T-helper 1 cell (primary cell): ENCODE measurements around the gene ENPP4.
A peak's percentile ranks its signal among the peaks of the same experiment; 100 is the strongest.
"Not testable (repeated sequence)": the region's sequence is repeated elsewhere in the genome, so short reads cannot be mapped to it uniquely, and the experiment has no call there.

Source experiments
- DNase-seq, 5 donors: peaks; one replicate each; pipeline ENCODE4 v3.0.0-alpha.2; 2012 to 2020
- total RNA-seq, 4 donors: gene quantifications; one replicate each; lab custom pipeline; 2026; lab: John Stamatoyannopoulos, UW

ENPP4 gene, protein sequence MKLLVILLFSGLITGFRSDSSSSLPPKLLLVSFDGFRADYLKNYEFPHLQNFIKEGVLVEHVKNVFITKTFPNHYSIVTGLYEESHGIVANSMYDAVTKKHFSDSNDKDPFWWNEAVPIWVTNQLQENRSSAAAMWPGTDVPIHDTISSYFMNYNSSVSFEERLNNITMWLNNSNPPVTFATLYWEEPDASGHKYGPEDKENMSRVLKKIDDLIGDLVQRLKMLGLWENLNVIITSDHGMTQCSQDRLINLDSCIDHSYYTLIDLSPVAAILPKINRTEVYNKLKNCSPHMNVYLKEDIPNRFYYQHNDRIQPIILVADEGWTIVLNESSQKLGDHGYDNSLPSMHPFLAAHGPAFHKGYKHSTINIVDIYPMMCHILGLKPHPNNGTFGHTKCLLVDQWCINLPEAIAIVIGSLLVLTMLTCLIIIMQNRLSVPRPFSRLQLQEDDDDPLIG
- total RNA-seq: 10.2 to 18.7 (median 13.8) reads per million in 4 donors

DNA sequence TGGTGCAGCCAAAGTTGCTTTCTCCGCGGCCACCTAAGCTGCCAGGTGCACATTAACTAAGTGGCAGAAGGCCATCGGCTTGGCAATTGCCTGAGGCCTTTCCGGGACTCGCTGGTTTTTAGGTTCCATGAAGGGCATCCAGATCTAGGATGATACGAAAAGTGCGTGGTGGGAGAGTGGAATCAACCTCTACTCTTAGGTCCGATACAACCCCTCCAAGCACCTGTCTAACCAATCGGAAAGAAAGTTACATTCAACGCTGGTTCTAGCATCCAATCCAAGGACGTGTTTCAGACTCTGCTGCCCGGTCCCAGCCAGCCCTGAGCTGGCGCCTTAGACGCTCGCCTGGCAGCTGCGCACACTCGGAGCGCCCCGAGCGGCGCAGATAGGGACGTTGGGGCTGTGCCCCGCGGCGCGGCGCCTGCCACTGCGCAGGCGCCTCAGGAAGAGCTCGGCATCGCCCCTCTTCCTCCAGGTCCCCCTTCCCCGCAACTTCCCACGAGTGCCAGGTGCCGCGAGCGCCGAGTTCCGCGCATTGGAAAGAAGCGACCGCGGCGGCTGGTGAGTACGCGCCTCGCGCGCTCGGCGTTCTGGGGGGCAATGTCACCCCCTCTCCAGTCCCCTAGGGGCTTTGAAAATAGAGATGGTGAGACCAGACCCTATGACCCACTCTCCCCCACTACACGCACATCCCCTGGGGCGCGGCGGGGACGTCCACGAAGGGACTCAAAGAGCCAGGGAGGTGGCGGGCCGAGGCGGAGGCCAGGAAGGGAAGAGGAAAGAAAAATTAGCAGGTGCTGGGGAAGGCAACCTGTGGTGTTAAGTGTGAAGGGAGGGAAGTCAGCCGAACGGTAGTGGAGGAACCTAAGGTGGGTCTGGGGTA lies at the start of gene ENPP4:
ENPP4 (plus strand) TSS at position 361 of the 883 bp plus-strand sequence. CDS start 9,595 bp downstream, outside the sequence.
- peak; percentile 82 to 96 (median 86) for DNase-seq

DNA sequence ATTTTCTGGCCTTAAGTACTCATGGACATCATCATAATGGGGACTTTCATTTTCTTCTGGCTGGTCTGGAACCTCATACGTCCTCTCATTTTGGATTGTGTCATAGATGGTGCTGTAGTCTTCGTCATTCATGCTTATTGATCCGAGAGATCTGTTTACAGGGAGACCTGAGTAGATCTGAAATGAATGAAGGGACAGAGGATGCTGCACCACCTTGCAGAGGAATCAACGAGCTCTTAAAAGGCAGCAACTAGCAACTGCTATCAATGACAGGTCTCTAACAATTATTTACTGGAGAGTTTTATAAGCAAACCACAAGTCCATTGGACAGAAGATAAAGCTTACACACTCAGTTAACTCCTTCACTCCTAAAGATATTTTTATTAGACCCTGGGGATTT lies 49.7 kb upstream of the ENPP4 start:
- DNase-seq: no peak

DNA sequence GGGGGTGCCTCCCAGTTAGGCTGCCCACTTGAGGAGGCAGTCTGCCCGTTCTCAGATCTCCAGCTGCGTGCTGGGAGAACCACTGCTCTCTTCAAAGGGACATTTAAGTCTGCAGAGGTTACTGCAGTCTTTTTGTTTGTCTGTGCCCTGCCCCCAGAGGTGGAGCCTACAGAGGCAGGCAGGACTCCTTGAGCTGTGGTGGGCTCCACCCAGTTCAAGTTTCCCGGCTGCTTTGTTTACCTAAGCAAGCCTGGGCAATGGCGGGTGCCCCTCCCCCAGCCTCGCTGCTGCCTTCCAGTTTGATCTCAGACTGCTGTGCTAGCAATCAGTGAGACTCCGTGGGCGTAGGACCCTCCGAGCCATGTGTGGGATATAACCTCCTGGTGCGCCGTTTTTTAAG lies 44.1 kb upstream of the ENPP4 start:
- not testable (repeated sequence) for DNase-seq

DNA sequence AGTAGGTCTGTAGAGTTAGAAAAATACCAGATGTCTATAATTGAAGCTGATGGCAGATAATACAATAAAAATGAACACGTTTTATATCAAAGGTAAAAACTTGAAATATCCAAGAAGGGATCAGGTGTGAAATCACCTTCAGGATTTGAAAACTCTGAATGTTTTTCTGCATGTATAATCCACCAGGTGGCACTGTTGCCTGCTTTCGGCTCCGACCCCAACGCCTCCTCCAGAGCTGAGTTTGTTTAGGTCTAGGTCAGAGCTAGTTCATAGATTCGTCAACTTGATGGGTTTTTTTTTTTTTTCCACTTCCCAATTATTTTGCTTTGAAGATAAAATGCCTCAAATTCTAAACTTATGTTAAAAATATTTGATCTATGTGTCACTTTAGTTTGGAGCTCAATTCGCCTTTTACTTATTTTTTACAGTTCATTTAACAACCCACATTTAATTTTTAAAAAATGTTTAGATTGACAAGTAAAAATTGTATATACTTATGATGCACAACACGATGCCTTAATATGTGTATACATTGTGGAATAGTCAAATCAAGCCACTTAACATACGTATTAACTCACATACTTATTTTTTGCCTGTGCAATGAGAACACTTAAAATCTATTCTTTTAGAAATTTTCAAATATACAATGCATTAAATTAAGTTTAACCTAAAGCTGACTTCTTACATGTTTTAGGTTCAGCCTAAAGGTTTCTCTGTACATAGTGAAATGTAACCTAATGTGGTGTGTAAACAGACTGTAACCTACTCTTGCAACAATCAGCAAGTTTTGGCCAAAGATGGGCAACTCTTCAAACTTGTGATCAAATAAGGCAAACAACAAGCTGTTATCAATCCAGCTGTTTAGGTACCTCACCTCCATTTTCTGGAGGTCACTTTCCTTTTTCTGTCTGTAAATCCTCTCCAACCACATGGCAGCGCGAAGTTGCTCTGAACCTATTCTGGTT lies 39.4 kb upstream of the ENPP4 start:
- DNase-seq: peak in 4 of 5 donors; percentile 28 to 45 (median 38)

DNA sequence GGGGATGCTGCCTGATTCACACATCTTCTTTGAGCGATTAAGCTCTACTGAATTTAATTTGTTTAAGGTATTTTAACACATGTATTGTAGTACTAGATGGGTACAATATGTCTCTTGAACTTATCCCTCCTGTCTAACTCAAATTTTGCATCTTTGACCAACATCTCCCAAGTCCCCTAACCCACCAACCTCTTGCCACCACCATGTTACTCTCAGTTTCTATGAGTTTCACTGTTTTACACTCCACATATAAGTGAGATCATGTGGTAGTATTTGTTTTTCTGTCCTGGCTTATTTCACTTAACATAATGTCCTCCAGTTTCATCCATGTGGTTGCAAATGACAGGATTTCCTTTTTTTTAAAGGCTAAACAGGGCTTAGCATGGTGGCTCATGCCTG lies 38.7 kb upstream of the ENPP4 start:
- no peak for DNase-seq

DNA sequence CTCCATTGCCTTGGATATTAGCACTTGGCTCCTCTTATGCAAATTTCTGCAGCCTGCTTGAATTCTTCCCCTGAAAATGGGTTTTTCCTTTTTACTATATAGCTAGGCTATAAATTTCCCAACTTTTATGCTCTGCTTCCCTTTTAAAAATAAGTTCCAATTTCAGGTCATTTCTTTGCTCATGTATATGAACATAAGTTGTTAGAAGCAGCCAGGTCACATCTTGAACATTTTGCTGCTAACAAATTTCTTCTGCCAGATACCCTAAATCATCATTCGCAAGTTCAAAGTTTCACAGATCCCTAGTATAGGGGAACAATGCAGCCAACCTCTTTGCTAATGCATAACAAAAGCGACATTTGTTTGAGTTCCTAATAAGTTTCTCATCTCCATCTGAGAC lies 34.5 kb upstream of the ENPP4 start:
- DNase-seq: no peak

DNA sequence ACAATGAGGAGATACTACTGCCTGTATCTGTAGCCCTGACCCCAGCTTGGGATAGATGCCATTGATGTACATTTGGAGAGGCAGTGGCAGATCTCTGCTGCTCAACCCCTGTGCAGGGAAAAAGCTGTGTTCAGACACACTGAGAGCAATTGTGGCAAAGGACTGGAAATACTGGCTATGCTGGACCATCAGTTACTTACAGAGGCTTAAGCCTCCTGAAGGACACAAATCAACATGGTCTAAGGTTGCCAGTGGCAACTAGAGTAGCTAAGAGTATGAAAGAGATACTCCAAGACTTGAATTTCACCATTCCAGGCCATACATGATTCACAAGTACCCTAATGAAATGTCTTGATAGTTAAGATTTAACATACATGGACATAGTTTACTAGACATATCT lies 32.4 kb upstream of the ENPP4 start:
- no peak for DNase-seq

DNA sequence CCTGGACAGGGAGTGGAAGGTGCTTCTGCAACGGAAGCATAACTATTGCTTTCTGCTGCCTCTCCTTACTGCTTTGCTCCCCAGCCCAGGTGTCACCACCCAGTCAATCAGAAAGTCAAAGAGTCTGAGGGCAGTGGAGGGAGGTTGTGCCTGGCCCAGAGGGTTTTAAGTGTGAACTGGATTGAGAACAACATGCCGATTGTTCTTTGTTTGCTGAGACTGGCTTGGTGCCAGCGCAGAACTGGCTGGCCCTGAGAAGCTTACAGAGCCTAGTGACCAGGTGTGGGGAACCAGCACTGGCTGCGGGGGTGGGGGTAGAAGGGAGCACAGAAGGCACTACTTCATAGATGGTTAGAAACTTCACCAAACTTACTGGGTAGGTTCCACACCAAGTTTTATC lies 31.1 kb upstream of the ENPP4 start:
- DNase-seq: no peak

DNA sequence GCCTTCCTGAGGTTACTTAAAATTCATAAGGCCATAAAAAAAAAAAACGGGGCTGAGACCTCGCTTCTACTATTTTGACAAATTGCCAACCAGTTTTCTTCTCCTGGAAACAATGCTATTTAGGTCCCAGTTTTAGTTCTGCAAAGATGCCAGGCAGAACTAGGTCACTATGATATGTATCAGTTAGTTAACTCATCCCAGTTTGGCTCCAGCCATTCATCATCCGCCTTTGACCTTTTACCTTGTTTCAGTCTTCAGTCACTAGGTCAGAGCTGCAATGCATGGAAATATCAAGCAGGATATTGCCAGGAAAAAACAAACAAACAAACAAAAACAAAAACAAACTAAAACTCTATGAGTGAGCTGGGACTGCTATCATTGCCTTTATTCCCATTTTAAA lies 29.8 kb upstream of the ENPP4 start:
- no peak for DNase-seq

DNA sequence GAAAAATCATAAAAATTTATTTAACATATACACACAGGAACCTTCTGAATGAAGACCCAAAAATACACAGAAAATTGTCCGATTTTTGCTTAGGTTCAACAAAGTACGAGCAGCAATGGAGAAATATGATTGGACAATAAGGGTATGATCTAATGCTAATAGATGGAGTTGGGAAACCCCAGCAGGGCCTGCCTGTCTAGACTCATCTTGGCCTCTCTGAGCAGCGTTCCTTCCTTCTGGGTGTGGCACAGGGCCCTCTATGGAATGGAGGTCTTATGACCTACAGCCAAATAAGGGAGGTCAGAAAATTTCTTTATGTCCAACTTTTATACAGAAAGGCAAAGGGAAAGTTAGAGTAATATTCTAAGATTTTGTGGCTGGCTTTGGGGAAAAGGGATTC lies 27.7 kb upstream of the ENPP4 start:
- no peak for DNase-seq

DNA sequence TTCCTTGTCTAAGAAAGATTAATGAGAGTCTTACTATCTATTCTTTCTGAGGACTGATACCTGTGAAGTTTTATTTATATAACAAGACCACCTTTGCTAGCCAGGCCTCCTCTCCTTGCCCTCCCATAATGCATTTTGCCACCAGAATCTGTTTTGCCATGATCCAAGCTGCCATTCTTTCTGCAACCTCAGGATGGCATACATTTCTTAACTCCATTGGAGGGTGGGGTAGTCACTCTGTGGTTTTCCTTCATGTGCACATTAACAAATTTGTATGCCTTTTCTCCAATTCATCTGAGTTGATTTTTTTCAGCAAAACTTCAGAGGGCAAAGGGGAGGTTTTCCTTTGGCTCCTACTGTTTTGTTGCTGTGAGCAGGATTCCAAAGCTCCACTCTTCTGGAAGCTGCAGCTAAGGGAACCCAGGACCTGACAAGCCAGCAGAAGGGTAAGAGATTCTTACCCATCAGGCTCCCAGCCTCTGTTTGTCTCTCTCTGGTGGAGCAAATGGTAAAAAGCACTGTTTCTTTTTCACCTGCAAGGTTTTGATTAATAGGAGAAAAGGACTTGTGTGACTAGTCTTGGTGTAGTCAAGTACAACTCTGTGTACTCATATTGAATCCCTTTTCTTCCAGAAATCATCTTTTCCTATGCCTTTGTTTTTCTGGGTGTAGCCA lies 26.2 kb upstream of the ENPP4 start:
- no peak for DNase-seq

DNA sequence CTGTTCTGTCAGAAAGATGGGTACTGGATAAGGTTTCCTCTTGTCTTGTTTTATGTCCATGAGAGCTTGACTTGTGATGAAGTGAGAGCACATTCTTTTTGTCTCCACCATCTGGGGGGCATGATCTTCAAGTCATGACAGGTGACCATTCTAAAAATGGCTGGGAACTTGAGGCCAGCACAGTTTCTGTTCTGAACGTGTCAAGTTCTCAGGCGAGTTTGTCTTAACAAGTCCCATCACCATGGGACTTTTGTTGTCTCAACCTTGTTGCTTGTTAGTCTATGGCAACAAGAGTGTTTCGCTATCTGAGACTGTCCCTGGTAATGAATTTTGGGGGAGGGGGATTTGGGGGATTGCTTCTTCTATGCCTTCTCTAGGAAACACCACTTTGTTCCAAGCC lies 25.6 kb upstream of the ENPP4 start:
- DNase-seq: no peak

DNA sequence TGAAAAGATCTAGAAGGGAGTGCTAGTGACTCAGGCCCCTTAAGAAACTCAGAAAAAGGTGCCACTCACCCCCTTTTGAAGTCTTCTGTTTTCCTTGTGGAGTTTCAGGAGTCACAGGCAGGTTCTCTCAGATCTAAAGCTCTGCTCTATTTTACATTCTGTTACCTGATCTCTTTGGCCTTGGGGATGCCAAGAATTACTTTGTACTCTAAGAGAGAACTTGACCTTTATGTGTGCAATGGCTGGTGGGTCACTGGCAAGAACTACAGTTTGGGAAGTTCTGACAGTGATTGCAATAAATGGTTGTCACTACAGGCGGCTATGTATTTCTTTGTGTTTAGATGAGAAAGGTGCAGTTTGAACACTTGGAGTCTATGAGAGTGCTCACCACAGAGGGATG lies 24.2 kb upstream of the ENPP4 start:
- DNase-seq: no peak

DNA sequence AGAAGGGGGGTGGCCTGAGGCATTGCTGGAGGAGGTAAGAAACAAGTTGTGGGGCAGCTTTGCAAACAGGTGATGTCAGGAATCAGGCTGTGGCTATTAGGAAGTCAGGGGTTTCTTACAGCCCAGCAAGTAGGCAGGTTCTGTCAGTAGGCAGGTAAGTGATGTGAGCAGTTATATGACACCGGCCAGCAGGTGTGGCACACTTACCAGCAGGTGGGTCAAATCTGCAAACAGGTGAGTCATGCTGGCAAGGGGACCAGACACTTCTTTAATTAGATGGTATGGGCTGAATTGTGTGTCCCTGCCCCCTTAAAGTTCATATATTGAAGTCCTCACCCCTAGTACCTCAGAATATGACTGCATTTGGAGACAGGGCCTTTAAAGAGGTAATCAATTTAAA lies 16.4 kb upstream of the ENPP4 start:
- no peak for DNase-seq

DNA sequence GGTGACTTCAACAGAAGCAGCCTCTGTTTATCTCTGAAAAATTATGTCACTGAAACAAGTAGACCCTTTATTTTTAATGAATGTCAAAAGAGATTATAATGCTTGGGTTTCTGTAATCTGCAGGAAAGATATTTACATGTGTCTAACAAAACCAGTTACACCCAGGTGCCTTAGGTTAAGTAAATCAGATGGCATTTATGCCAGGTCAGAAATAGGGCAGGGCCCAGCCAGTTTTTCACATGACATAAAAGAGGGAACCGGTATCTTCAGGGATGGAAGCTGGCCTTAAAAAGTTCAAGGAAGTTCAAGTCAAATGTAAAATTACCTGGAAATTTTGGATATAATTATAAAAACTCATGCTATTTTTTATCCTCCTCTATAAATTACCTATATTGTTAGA lies 14.2 kb upstream of the ENPP4 start:
- DNase-seq: no peak

DNA sequence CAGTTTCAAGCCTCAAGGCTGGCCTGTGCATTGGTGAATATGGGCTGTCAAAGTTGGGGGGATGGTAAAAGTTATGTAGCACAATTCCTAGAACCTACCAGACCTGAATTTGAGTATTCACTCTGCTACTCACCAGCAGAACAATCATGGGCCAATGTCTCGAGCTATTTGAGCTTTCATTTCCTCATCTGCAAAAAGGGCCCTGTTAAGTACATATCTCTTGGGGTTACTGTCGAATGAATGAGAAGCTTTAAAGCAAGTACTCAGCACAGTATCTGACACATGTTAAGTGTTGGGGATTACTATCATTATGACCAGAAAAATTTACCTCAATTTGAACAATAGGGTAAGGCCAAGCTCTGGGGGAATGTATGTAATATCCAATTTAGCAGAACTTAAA lies 13.5 kb upstream of the ENPP4 start:
- DNase-seq: no peak

DNA sequence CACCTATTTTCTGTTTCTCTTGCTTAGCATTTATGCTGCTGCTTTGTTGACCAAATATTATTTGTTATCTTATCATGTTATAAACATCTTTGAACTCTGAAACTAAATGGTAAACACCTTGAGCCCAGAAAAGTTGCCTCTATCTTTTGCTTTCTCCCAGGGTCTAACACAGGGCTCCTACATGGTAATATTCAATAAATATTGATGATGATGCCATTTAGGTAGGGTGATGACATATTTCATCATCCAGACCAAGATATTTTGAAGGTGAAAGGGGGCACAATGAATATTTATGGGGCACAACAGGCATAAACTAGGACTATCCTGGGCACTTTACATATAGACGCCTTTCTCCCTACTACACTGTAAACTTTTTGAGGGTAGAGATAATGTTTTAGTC lies 11.6 kb upstream of the ENPP4 start:
- no peak for DNase-seq

DNA sequence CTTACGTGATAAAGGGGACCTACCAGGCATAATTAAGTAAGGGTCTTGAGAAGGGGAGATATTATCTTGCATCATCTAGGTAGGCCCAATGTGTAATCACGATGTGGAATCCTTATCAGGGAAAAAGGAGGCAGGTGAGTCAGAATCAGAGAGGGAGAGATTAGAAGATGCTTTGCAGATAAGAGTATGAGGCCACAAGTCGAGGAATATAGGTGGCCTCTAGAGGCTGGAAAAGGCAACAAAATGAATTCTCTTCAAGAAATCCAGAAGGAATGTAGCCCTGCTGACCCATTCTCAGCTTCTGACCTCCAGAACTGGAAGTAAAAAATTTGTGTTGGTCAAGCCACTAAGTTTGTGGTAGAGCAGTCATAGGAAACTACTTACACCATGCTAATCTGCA lies 11.0 kb upstream of the ENPP4 start:
- DNase-seq: no peak

DNA sequence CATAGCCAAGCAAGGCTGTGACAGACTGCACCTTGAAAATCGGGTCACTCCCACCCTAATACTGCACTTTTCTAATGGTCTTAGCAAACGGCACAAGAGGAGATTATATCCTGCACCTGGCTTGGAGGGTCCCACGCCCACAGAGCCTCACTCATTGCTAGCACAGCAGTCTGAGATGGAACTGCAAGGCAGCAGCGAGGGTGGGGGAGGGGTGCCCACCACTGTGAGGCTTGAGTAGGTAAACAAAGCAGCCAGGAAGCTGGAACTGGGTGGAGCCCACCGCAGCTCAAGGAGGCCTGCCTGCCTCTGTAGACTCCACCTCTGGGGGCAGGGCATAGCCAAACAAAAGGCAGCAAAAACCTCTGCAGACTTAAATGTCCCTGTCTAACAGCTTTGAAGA lies 10.1 kb upstream of the ENPP4 start:
- DNase-seq: not testable (repeated sequence)

DNA sequence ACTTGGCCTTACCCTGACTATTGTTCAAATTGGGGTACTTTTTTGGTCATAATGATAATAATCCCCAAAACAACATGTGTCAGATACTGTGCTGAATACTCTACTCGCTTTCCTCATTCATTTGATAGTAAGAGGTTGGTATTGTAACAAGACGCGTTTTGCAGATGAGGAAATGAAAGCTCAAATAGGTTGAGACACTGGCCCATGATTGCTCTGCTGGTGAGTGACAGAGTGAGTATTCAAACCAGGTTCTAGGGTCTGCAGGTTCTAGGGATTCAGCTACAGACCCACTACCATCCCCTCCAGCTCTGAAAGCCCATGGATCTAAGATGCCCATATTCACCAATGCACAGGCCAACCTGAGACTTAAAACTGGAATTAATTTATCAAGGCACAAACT lies 1.3 kb upstream of the ENPP4 start:
- no peak for DNase-seq

DNA sequence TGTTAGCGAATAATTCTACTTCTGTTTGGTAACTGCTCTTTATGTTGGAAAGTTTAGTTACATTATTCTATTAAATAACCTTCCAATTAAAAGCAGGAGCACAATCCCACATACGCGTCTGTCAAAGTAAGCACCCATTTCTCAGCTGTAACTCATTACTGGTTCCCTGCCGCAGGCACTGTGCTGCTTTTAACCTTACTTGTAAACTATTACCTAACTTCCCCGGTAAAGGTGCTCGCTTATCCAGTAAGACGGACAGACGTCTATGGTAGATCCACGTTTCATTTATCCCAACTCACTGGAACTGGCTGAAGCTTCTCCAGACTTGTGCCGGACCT lies 529 bp upstream of the ENPP4 start:
- DNase-seq: no peak

DNA sequence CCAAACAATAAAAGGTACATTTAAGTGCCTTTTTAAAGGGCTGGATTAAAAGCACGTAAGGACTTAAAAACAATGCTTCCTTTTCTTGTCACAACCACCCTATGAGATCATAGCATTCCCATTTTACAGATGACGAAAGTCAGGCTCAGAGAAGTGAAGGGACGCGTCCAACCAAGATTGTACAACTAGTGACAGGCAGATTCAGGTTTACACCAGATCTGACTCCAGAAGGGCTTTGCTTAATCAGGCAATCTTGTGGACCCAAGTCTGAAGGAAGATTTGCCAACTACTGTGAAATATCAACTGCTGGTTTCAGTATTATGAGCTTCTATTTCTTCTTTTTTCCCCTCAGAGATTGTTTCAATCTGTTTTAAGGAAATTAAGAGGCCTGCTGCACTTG lies 877 bp downstream of the ENPP4 start:
- no peak for DNase-seq
